Endothelial cell of umbilical vein (primary cell): ENCODE measurements around the gene ZMAT5. TPM values are rescaled to one million over a fixed set of nuclear protein-coding genes. Genes with fewer than 3 reads are reported as not detected.

Source experiments
- BruUV-seq: library from RNA; stranded (reverse); fragments of 400-500 nt; replicated peaks from 2 replicates; lab custom pipeline; 2021; lab: Mats Ljungman, UMichigan
- CTCF ChIA-PET: fragments of 300-600, 350-600 bp; sonication (Branson Sonifier 250); formaldehyde crosslinking; loops from one replicate; lab custom pipeline; 2021; ENCODE audit warnings: antibody characterized with exemption, inconsistent platforms; lab: Charles Lee
- POLR2A ChIA-PET: fragments of 300-600, 350-600 bp; sonication (Branson Sonifier 250); formaldehyde crosslinking; loops from one replicate; lab custom pipeline; 2021; ENCODE audit warnings: antibody characterized with exemption, inconsistent platforms; lab: Charles Lee
- DNase-seq: peaks from one replicate; pipeline ENCODE4 v3.0.0-alpha.2; 2011; ENCODE audit warnings: low read depth, low spot score
- FAIRE-seq: peaks from 2 replicates; lab custom pipeline; 2011; peaks lifted over from hg19 to GRCh38; lab: Jason Lieb, UNC
- H2AFZ ChIP-seq: 2 replicates; pipeline ENCODE4 v1.6.0; 2012; ENCODE audit warnings: low read depth, low read length, control low read depth, inconsistent platforms
- H3K27ac ChIP-seq: 2 replicates; pipeline ENCODE4 v1.5.1; 2011; ENCODE audit warnings: low read depth, mild to moderate bottlenecking, control low read depth, low read length, moderate library complexity; ENCODE audit not compliant: insufficient read depth
- H3K27me3 ChIP-seq, 2 experiments: 2 replicates each; pipeline versions ENCODE4 v1.6.0 to v1.6.1; 2011; ENCODE audit warnings: low read length in 2 of 2, mixed read lengths in 1 of 2; ENCODE audit not compliant: control insufficient read depth in 2 of 2, insufficient read depth in 2 of 2
- H3K36me3 ChIP-seq, 2 experiments: 2 replicates in 1 of 2; 3 replicates in 1 of 2; pipeline ENCODE4 v1.5.1; 2011; ENCODE audit warnings: low read length in 2 of 2, mild to moderate bottlenecking in 1 of 2, moderate library complexity in 1 of 2; ENCODE audit not compliant: control insufficient read depth in 2 of 2, insufficient read depth in 2 of 2; ENCODE audit errors: extremely low read depth in 1 of 2
- H3K4me1 ChIP-seq: 3 replicates; pipeline ENCODE4 v1.5.1; 2011; ENCODE audit warnings: mild to moderate bottlenecking, low read length; ENCODE audit not compliant: control insufficient read depth, insufficient read depth; ENCODE audit errors: extremely low read depth
- H3K4me2 ChIP-seq: 2 replicates; pipeline ENCODE4 v1.6.1; 2011; ENCODE audit warnings: low read length, control low read depth, mixed read lengths; ENCODE audit not compliant: insufficient read depth
- H3K4me3 ChIP-seq, 3 experiments: fragments of 200-600 bp in 1 of 3; sonication (generic), shearing (Covaris generic) in 1 of 3; replicated peaks in 1 of 3; 2 replicates each; pipeline ENCODE4 v1.5.1; 2011 to 2016; ENCODE audit warnings: control low read depth in 3 of 3, low read length in 3 of 3, mild to moderate bottlenecking in 2 of 3, inconsistent platforms in 1 of 3, low read depth in 1 of 3, moderate library complexity in 1 of 3; ENCODE audit not compliant: insufficient read depth in 1 of 3
- H3K79me2 ChIP-seq: 2 replicates; pipeline ENCODE4 v1.6.0; 2012; ENCODE audit warnings: low read length, inconsistent platforms; ENCODE audit not compliant: control insufficient read depth, insufficient read depth
- H3K9ac ChIP-seq: replicated peaks from 2 replicates; pipeline ENCODE3; 2011; ENCODE audit warnings: low read length, control low read depth; ENCODE audit not compliant: insufficient read depth; ENCODE audit errors: extremely low read depth
- H3K9me1 ChIP-seq: replicated peaks from 3 replicates; pipeline ENCODE4 v1.6.0; 2011; ENCODE audit warnings: mild to moderate bottlenecking, low read length; ENCODE audit not compliant: control insufficient read depth, insufficient read depth; ENCODE audit errors: extremely low read depth
- H3K9me3 ChIP-seq: replicated peaks from 2 replicates; pipeline ENCODE4 v1.5.1; 2012; ENCODE audit warnings: low read length, inconsistent platforms; ENCODE audit not compliant: control insufficient read depth, insufficient read depth
- H4K20me1 ChIP-seq: replicated peaks from 2 replicates; pipeline ENCODE3; 2011; ENCODE audit warnings: mild to moderate bottlenecking, low read length; ENCODE audit not compliant: control insufficient read depth, insufficient read depth; ENCODE audit errors: extremely low read depth
- EZH2 ChIP-seq: IDR thresholded peaks from 2 replicates; pipeline ENCODE4 v1.6.1; 2012; ENCODE audit warnings: borderline replicate concordance, low read depth, mild to moderate bottlenecking, moderate library complexity, low read length, inconsistent platforms; ENCODE audit not compliant: severe bottlenecking
- FOS ChIP-seq: IDR thresholded peaks from 2 replicates; pipeline ENCODE4 v1.6.1; 2011; ENCODE audit warnings: mild to moderate bottlenecking, low read length, moderate library complexity, borderline replicate concordance; ENCODE audit not compliant: insufficient read depth
- GATA2 ChIP-seq: IDR thresholded peaks from 2 replicates; pipeline ENCODE4 v1.7.0; 2011; ENCODE audit warnings: low read depth, mild to moderate bottlenecking, moderate library complexity, mixed read lengths, low read length; ENCODE audit not compliant: insufficient read length, insufficient read depth
- JUN ChIP-seq: IDR thresholded peaks from 2 replicates; pipeline ENCODE4 v1.6.1; 2011; ENCODE audit warnings: borderline replicate concordance, low read depth; ENCODE audit not compliant: insufficient read length, insufficient read depth
- MYC ChIP-seq: IDR thresholded peaks from one replicate; pipeline ENCODE4 v1.6.1; 2011; ENCODE audit warnings: mild to moderate bottlenecking, low read depth, low read length
- POLR2A ChIP-seq: IDR thresholded peaks from 2 replicates; pipeline ENCODE4 v1.6.1; 2012; ENCODE audit warnings: low read depth, mild to moderate bottlenecking, control low read depth, low read length
- POLR2AphosphoS5 ChIP-seq: IDR thresholded peaks from 2 replicates; pipeline ENCODE4 v1.6.1; 2012; ENCODE audit warnings: low read depth, mild to moderate bottlenecking, control low read depth, low read length, moderate library complexity; ENCODE audit not compliant: insufficient read depth
- dilution Hi-C: fragments of 300-500 bp; cut with MboI; formaldehyde crosslinking; loops from one replicate; pipeline ENCODE4 v1.15.0; 2019; ENCODE audit warnings: low sequenced_read_pairs; ENCODE audit not compliant: extremely low pct_ligation_motif_present
- intact Hi-C: fragments of 100-400 bp; cut with micrococcal nuclease; formaldehyde crosslinking; loops from one replicate; pipeline ENCODE4 v1.10.0; 2022
- polyA plus RNA-seq, 4 experiments: library from polyadenylated mRNA; depleted of rRNA in 3 of 4; stranded (reverse) in 3 of 4; unstranded in 1 of 4; fragments of >200 nt; gene quantifications; 2 replicates each; pipeline versions ENCODE4 v1.2.1 to v1.2.3, GENCODE V29; 2011 to 2012; ENCODE audit warnings: missing spikeins in 1 of 4
- total RNA-seq: library from RNA; stranded (reverse); gene quantifications from 2 replicates; pipeline ENCODE4 v1.2.3, GENCODE V29; 2021
- TF ChIP-seq, protein P1 (sequence below): IDR thresholded peaks from 2 replicates; pipeline ENCODE4 v1.6.1; 2011; ENCODE audit not compliant: insufficient read depth, insufficient read length
- TF ChIP-seq, protein P2 (sequence below), 2 donors: IDR thresholded peaks; 1 replicate in 1 of 2; 2 replicates in 1 of 2; pipeline ENCODE4 v1.5.1; 2011; ENCODE audit warnings: low read length in 2 of 2, mild to moderate bottlenecking in 2 of 2, moderate library complexity in 2 of 2, control low read depth in 1 of 2, inconsistent platforms in 1 of 2, low read depth in 1 of 2; ENCODE audit not compliant: insufficient read depth in 1 of 2; ENCODE audit errors: extremely low read depth in 1 of 2

ZMAT5 gene
- total and polyA plus RNA-seq, 2 donors (not counting 3 experiments of a cell fraction or from before 2014, with no cell fraction given) = 24.9 to 43.6 TPM

DNA sequence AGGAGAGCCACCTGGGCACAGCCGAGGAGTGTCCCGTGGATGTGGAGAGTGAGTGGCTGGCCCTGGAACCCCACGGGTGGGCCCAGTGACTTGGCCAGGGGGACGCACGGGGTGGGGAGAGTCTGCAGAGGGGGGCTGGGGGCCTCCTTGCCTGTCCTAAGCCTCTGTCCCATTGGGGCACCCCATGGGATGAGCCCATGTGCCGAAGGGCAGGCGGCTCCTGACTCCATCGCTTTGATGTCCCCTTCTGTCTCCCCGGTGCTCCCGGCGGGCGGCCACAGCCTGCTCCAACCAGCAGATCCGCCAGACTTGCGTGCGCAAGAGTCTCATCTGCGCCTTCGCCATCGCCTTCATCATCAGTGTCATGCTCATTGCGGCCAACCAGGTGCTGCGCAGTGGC, 37.6 kb downstream of the ZMAT5 start:
- Histone ChIP-seq H2AFZ (no peak overlapping the region), H3K9me3 (no peaks in the 10 kb centered on the region), H3K9me1 (no peaks in the 10 kb centered on the region), H3K4me3 (no peak overlapping the region), H3K27ac (no peak overlapping the region), H3K4me1 (no peaks in the 10 kb centered on the region), H3K79me2 (no peaks in the 10 kb centered on the region), H3K4me2 (no peak overlapping the region), H4K20me1 (no peaks in the 10 kb centered on the region), H3K9ac (no peak overlapping the region), H3K27me3 (no peaks in the 10 kb centered on the region), H3K36me3 (peaks cover 0 to 2% of the 10 kb centered on the region in 2 experiments)
- DNase-seq = no peak
- no TSS peak for BruUV-seq
- FAIRE-seq = no peak
- CTCF ChIA-PET = no interaction called here
- POLR2A ChIA-PET = no interaction called here
- TF ChIP-seq FOS (no peak), EZH2 (no peak), JUN (no peak), GATA2 (no peak), POLR2AphosphoS5 (no peak), MYC (no peak), POLR2A (no peak)
- TF ChIP-seq, protein P1, sequence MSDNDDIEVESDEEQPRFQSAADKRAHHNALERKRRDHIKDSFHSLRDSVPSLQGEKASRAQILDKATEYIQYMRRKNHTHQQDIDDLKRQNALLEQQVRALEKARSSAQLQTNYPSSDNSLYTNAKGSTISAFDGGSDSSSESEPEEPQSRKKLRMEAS = no peak
- TF ChIP-seq, protein P2, sequence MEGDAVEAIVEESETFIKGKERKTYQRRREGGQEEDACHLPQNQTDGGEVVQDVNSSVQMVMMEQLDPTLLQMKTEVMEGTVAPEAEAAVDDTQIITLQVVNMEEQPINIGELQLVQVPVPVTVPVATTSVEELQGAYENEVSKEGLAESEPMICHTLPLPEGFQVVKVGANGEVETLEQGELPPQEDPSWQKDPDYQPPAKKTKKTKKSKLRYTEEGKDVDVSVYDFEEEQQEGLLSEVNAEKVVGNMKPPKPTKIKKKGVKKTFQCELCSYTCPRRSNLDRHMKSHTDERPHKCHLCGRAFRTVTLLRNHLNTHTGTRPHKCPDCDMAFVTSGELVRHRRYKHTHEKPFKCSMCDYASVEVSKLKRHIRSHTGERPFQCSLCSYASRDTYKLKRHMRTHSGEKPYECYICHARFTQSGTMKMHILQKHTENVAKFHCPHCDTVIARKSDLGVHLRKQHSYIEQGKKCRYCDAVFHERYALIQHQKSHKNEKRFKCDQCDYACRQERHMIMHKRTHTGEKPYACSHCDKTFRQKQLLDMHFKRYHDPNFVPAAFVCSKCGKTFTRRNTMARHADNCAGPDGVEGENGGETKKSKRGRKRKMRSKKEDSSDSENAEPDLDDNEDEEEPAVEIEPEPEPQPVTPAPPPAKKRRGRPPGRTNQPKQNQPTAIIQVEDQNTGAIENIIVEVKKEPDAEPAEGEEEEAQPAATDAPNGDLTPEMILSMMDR (IDR thresholded peaks at IDR 0.05; ENCODE audit: extremely low read depth in 1 of 2, insufficient read depth in 1 of 2, low read depth in 1 of 2, low read length in 2 of 2) = no peak
- intact Hi-C loops (loop anchor here (5.0 kb wide), 1 partner anchor 278 kb away; no protein-coding TSS in a partner anchor), dilution Hi-C loops (no loop called here)
